GM19023 (cell line): ENCODE measurements around the gene ADGRB3.

Experiments used
- ATAC-seq: cut with Tn5 transposase; IDR thresholded peaks from one replicate; pipeline ENCODE4 v1.9.1; 2021; ENCODE audit warnings: mild to moderate bottlenecking, moderate library complexity; ENCODE audit not compliant: unreplicated experiment

ADGRB3 gene

GRCh38 chr6:69294862-69295261, 659.8 kb downstream of the ADGRB3 start:
- no peak for ATAC-seq

- no peak for ATAC-seq
Measured at GRCh38 chr6:69303382-69303781, 668.3 kb downstream of the ADGRB3 start.

GRCh38 chr6:69305456-69305855, 670.4 kb downstream of the ADGRB3 start:
- ATAC-seq: no peak

GRCh38 chr6:69308584-69308983, 673.5 kb downstream of the ADGRB3 start:
- ATAC-seq: no peak

GRCh38 chr6:69311888-69312287, 676.8 kb downstream of the ADGRB3 start:
- no peak for ATAC-seq

GRCh38 chr6:69314001-69314400, 678.9 kb downstream of the ADGRB3 start:
- no peak for ATAC-seq

GRCh38 chr6:69314531-69314930, 679.4 kb downstream of the ADGRB3 start:
- no peak for ATAC-seq

GRCh38 chr6:69331886-69332285, 696.8 kb downstream of the ADGRB3 start:
- ATAC-seq: no peak

- ATAC-seq: no peak
Measured at GRCh38 chr6:69337311-69337710, 702.2 kb downstream of the ADGRB3 start.

GRCh38 chr6:69338431-69339162, 703.5 kb downstream of the ADGRB3 start:
- ATAC-seq: no peak

- no peak for ATAC-seq
Measured at GRCh38 chr6:69339163-69339550, 704.1 kb downstream of the ADGRB3 start.

- no peak for ATAC-seq
Measured at GRCh38 chr6:69340196-69340595, 705.1 kb downstream of the ADGRB3 start.

- ATAC-seq: no peak
Measured at GRCh38 chr6:69343851-69344250, 708.8 kb downstream of the ADGRB3 start.

- no peak for ATAC-seq
Measured at GRCh38 chr6:69349771-69350170, 714.7 kb downstream of the ADGRB3 start.

GRCh38 chr6:69362209-69362608, 727.1 kb downstream of the ADGRB3 start:
- ATAC-seq: no peak

GRCh38 chr6:69366831-69367230, 731.7 kb downstream of the ADGRB3 start:
- no peak for ATAC-seq

- no peak for ATAC-seq
Measured at GRCh38 chr6:69368613-69369012, 733.5 kb downstream of the ADGRB3 start.

GRCh38 chr6:69370763-69371162, 735.7 kb downstream of the ADGRB3 start:
- no peak for ATAC-seq

- no peak for ATAC-seq
Measured at GRCh38 chr6:69378326-69378725, 743.2 kb downstream of the ADGRB3 start.

GRCh38 chr6:69379518-69379917, 744.4 kb downstream of the ADGRB3 start:
- no peak for ATAC-seq

- no peak for ATAC-seq
Measured at GRCh38 chr6:69383627-69384026, 748.5 kb downstream of the ADGRB3 start.

- no peak for ATAC-seq
Measured at GRCh38 chr6:69386426-69386825, 751.3 kb downstream of the ADGRB3 start.

- no peak for ATAC-seq
Measured at GRCh38 chr6:69390125-69390524, 755.0 kb downstream of the ADGRB3 start.
